Measurements from ENCODE around the gene AURKB. TPM values are rescaled to one million over a fixed set of nuclear protein-coding genes. Genes with fewer than 3 reads are reported as not detected.

Gene AURKB
- total RNA-seq, 4 donors from 2014 or later: 0.54 to 5.3 (median 2.4) TPM

- peaks cover 6 to 62% (median 17%) of the 10 kb centered on the region in 3 donors for H3K4me1 ChIP-seq
- peak overlapping the region; percentile 67 to 77 for H3K4me3 ChIP-seq
- TF ChIP-seq POLR2A (IDR thresholded peaks at IDR 0.05): peak; percentile 35 to 41
- TF ChIP-seq POLR2AphosphoS5 (IDR thresholded peaks at IDR 0.05): peak; percentile 68
- TF ChIP-seq CTCF (IDR thresholded peaks at IDR 0.05): peak in 1 of 4 experiments; percentile 19
- no peak for TF ChIP-seq EP300 (IDR thresholded peaks at IDR 0.05)
- H3K27ac ChIP-seq: peak overlapping the region; percentile 86 to 98 (median 96)
- peak; percentile 50 for ATAC-seq
- WGBS, 2 donors (ENCODE audit: low coverage in 1 of 2): 0 to 3% methylated on average over 7 to 24 of the region's 25 CpGs
- no peaks in the 10 kb centered on the region for H3K27me3 ChIP-seq
- H3K36me3 ChIP-seq: no peaks in the 10 kb centered on the region
- H3K9me3 ChIP-seq: no peaks in the 10 kb centered on the region
These were observed 22.7 kb downstream of the AURKB start for GRCh38 chr17:8187517-8188262.

- TF ChIP-seq CTCF (IDR thresholded peaks at IDR 0.05): peak in 1 of 4 experiments; percentile 58
- no peak for TF ChIP-seq EP300 (IDR thresholded peaks at IDR 0.05)
- TF ChIP-seq POLR2AphosphoS5 (IDR thresholded peaks at IDR 0.05): peak; percentile 16
These were observed 23.4 kb downstream of the AURKB start for GRCh38 chr17:8186787-8187516.

GRCh38 chr17:8186446-8186786 lies 24.0 kb downstream of the AURKB start:
- peak overlapping the region; percentile 85 to 98 (median 96) for H3K27ac ChIP-seq
- no peaks in the 10 kb centered on the region for H3K36me3 ChIP-seq
- H3K27me3 ChIP-seq: no peaks in the 10 kb centered on the region
- H3K4me1 ChIP-seq: peaks cover 6 to 50% (median 14%) of the 10 kb centered on the region in 3 donors
- 0% methylated on average over 2 to 16 of the region's 23 CpGs for WGBS, 2 donors (ENCODE audit: low coverage in 1 of 2)
- TF ChIP-seq CTCF (IDR thresholded peaks at IDR 0.05) (peak in 1 of 4 experiments; percentile 33), EP300 (IDR thresholded peaks at IDR 0.05) (no peak)
- ATAC-seq: no peak
- no peaks in the 10 kb centered on the region for H3K9me3 ChIP-seq
- peak overlapping the region; percentile 67 to 77 for H3K4me3 ChIP-seq

More at GRCh38 chr17:8186787-8187516, 23.4 kb downstream of the AURKB start:
- no peaks in the 10 kb centered on the region for H3K9me3 ChIP-seq
- H3K36me3 ChIP-seq: no peaks in the 10 kb centered on the region
- WGBS, 2 donors (ENCODE audit: low coverage in 1 of 2): 0 to 1% methylated on average over 20 to 26 of the region's 32 CpGs
- H3K4me1 ChIP-seq: peaks cover 6 to 55% (median 14%) of the 10 kb centered on the region in 3 donors
- H3K4me3 ChIP-seq: peak overlapping the region; percentile 67 to 77
- no peaks in the 10 kb centered on the region for H3K27me3 ChIP-seq
- peak overlapping the region; percentile 85 to 98 (median 96) for H3K27ac ChIP-seq
- peak; percentile 70 for ATAC-seq

- 0 to 1% methylated on average over 19 to 24 of the region's 44 CpGs for WGBS, 2 donors (ENCODE audit: low coverage in 1 of 2)
- no peaks in the 10 kb centered on the region for H3K36me3 ChIP-seq
- no peaks in the 10 kb centered on the region for H3K27me3 ChIP-seq
- no peaks in the 10 kb centered on the region for H3K9me3 ChIP-seq
- peak overlapping the region; percentile 67 to 77 for H3K4me3 ChIP-seq
- peak overlapping the region; percentile 85 to 98 (median 96) for H3K27ac ChIP-seq
- TF ChIP-seq CTCF (IDR thresholded peaks at IDR 0.05): no peak
- no peak for TF ChIP-seq EP300 (IDR thresholded peaks at IDR 0.05)
- peak; percentile 57 to 70 for TF ChIP-seq POLR2A (IDR thresholded peaks at IDR 0.05)
- TF ChIP-seq POLR2AphosphoS5 (IDR thresholded peaks at IDR 0.05): peak; percentile 86
- peak; percentile 55 for ATAC-seq
- H3K4me1 ChIP-seq: peaks cover 6 to 44% (median 14%) of the 10 kb centered on the region in 3 donors
These were observed 24.6 kb downstream of the AURKB start for GRCh38 chr17:8185582-8186445.
